ENCODE measurements around the gene APC2. TPM values are rescaled to one million over a fixed set of nuclear protein-coding genes. Genes with fewer than 3 reads are reported as not detected.

The APC2 gene
- total and polyA plus RNA-seq, 2 donors (not counting 1 experiment from before 2014, with no cell fraction given), result 0.12 to 0.16 TPM

- Histone ChIP-seq H3K27me3 (replicated peaks in 1 of 4; ENCODE audit: control extremely low read depth in 1 of 4, control insufficient read depth in 3 of 4, insufficient read depth in 4 of 4, low read length in 3 of 4) (peaks cover 0 to 33% (median 16%) of the 10 kb centered on the region in 4 experiments), H3K9ac (ENCODE audit: low read length) (no peak overlapping the region), H3K4me3 (ENCODE audit: control extremely low read depth in 1 of 5, extremely low read depth in 1 of 5, insufficient read depth in 1 of 5, low read depth in 2 of 5, low read length in 4 of 5) (no peak overlapping the region), H3K9me3 (ENCODE audit: control extremely low read depth in 1 of 3, control insufficient read depth in 2 of 3, insufficient read depth in 1 of 3, low read length in 2 of 3) (peaks cover 0 to 17% (median 0%) of the 10 kb centered on the region in 3 donors), H2AFZ (ENCODE audit: insufficient read depth, low read depth, low read length, poor library complexity, severe bottlenecking) (no peak overlapping the region), H3K79me2 (ENCODE audit: control insufficient read depth, insufficient read depth, low read length) (no peaks in the 10 kb centered on the region), H3K36me3 (replicated peaks in 1 of 2; ENCODE audit: control extremely low read depth in 1 of 2, control insufficient read depth in 1 of 2, extremely low read depth in 1 of 2, insufficient read depth in 2 of 2, low read length in 1 of 2) (no peaks in the 10 kb centered on the region), H4K20me1 (ENCODE audit: control insufficient read depth, insufficient read depth, low read length, poor library complexity, severe bottlenecking) (peaks cover 12% of the 10 kb centered on the region), H3K4me1 (ENCODE audit: control insufficient read depth in 2 of 2, insufficient read depth in 2 of 2, low read length in 2 of 2) (peaks cover 22 to 25% of the 10 kb centered on the region in 2 donors), H3K27ac (ENCODE audit: low read length in 2 of 2) (no peak overlapping the region), H3K4me2 (replicated peaks; ENCODE audit: low read depth, low read length, poor library complexity, severe bottlenecking) (no peak overlapping the region)
- ChIA-PET POLR2A (no interaction called here), CTCF (no interaction called here)
- ATAC-seq (ENCODE audit: low read depth), result no peak
- peaks cover 10% of the 10 kb centered on the region for H3K4me1 Mint-ChIP-seq
- no peaks in the 10 kb centered on the region for H3K9me3 Mint-ChIP-seq (ENCODE audit: insufficient read depth)
- 92% methylated on average over 5 of the region's 9 CpGs for WGBS (ENCODE audit: insufficient coverage)
- H3K27ac Mint-ChIP-seq, result no peak overlapping the region
- DNase-seq, result no peak
- no peak overlapping the region for H3K4me3 Mint-ChIP-seq
- H3K27me3 Mint-ChIP-seq, result peaks cover 22% of the 10 kb centered on the region
- intact Hi-C loops (cut with micrococcal nuclease), result no loop called here
- TF ChIP-seq CTCF (IDR thresholded peaks at IDR 0.05) (no peak), EZH2 (IDR thresholded peaks at IDR 0.05; ENCODE audit: borderline replicate concordance, insufficient read depth, low read depth, low read length, poor library complexity, severe bottlenecking) (no peak)
These were observed 9.6 kb downstream of the APC2 start for GRCh38 chr19:1459479-1459878.

- no peak for ATAC-seq (ENCODE audit: low read depth)
These were observed 10.4 kb downstream of the APC2 start for GRCh38 chr19:1460033-1460995.

More at GRCh38 chr19:1460033-1460995, 10.4 kb downstream of the APC2 start:
- Histone ChIP-seq H3K27me3 (replicated peaks in 1 of 4; ENCODE audit: control extremely low read depth in 1 of 4, control insufficient read depth in 3 of 4, insufficient read depth in 4 of 4, low read length in 3 of 4) (peaks cover 0 to 38% (median 12%) of the 10 kb centered on the region in 4 experiments), H3K9me3 (ENCODE audit: control extremely low read depth in 1 of 3, control insufficient read depth in 2 of 3, insufficient read depth in 1 of 3, low read length in 2 of 3) (peaks cover 0 to 17% (median 0%) of the 10 kb centered on the region in 3 donors), H3K4me3 (ENCODE audit: control extremely low read depth in 1 of 5, extremely low read depth in 1 of 5, insufficient read depth in 1 of 5, low read depth in 2 of 5, low read length in 4 of 5) (no peak overlapping the region), H4K20me1 (ENCODE audit: control insufficient read depth, insufficient read depth, low read length, poor library complexity, severe bottlenecking) (peaks cover 17% of the 10 kb centered on the region), H3K4me1 (ENCODE audit: control insufficient read depth in 2 of 2, insufficient read depth in 2 of 2, low read length in 2 of 2) (peaks cover 14 to 22% of the 10 kb centered on the region in 2 donors), H3K9ac (ENCODE audit: low read length) (no peak overlapping the region), H3K27ac (ENCODE audit: low read length in 2 of 2) (no peak overlapping the region), H3K4me2 (replicated peaks; ENCODE audit: low read depth, low read length, poor library complexity, severe bottlenecking) (no peak overlapping the region), H3K36me3 (replicated peaks in 1 of 2; ENCODE audit: control extremely low read depth in 1 of 2, control insufficient read depth in 1 of 2, extremely low read depth in 1 of 2, insufficient read depth in 2 of 2, low read length in 1 of 2) (no peaks in the 10 kb centered on the region), H2AFZ (ENCODE audit: insufficient read depth, low read depth, low read length, poor library complexity, severe bottlenecking) (no peak overlapping the region), H3K79me2 (ENCODE audit: control insufficient read depth, insufficient read depth, low read length) (no peaks in the 10 kb centered on the region)
- H3K9me3 Mint-ChIP-seq (ENCODE audit: insufficient read depth), result no peaks in the 10 kb centered on the region
- ChIA-PET CTCF (no interaction called here), POLR2A (no interaction called here)
- DNase-seq, result no peak
- intact Hi-C loops (cut with micrococcal nuclease), result no loop called here
- H3K4me1 Mint-ChIP-seq, result peaks cover 6% of the 10 kb centered on the region
- H3K4me3 Mint-ChIP-seq, result no peak overlapping the region
- no peak overlapping the region for H3K27ac Mint-ChIP-seq
- WGBS (ENCODE audit: insufficient coverage), result 92% methylated on average over 35 of the region's 36 CpGs
- H3K27me3 Mint-ChIP-seq, result peaks cover 17% of the 10 kb centered on the region
- TF ChIP-seq EZH2 (IDR thresholded peaks at IDR 0.05; ENCODE audit: borderline replicate concordance, insufficient read depth, low read depth, low read length, poor library complexity, severe bottlenecking) (no peak), CTCF (IDR thresholded peaks at IDR 0.05) (no peak)
